Activated T-helper 1 cell treated with anti-CD3 and anti-CD28 coated beads, Interleukin-2, amount 50 U/mL, for 16 hours (primary cell): ENCODE data around the gene ARHGAP45.
"Not testable (repeated sequence)": the region's sequence is repeated elsewhere in the genome, so short reads cannot be mapped to it uniquely, and the experiment has no call there.

Experiments used
- DNase-seq, 2 donors: peaks; one replicate each; pipeline ENCODE4 v3.0.0-alpha.2; 2020; ENCODE audit warnings: low read depth in 1 of 2, low spot score in 1 of 2

The ARHGAP45 gene

DNA sequence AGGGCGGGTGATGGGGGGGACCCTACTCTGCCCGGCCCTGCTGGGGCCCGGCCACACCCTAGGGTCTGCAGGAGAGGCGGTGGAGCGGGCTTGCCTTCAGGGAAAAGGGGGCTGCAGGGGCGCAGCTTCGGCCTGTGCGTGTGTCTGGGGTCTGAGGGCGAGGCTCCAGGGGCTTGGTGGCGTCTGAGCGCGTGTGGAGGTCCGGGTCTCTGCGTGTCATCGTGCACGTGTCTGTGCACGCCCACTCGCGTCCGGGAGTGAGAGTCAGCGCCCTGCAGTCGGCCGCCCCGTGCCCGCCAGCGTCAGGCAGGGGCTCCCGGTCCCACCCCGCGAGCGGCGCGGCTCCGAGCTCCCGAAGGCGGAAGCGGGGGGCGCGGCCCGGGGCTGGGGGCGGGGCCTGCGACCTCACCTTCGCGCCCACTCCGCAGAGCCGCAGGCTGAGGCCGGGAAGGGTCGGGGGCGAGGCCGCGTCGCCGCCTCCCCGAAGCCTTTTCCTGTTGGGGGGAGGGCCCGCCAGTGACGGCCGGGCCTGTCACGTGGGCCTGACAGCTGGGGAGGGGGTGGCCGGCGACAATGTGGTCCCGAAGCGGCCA is at the start of gene ARHGAP45:
Gene ARHGAP45, plus strand, starts transcription at position 420 of the 593 bp plus-strand sequence. CDS start 239 bp downstream, outside the sequence.
- peak; percentile 55 to 73 for DNase-seq

DNA sequence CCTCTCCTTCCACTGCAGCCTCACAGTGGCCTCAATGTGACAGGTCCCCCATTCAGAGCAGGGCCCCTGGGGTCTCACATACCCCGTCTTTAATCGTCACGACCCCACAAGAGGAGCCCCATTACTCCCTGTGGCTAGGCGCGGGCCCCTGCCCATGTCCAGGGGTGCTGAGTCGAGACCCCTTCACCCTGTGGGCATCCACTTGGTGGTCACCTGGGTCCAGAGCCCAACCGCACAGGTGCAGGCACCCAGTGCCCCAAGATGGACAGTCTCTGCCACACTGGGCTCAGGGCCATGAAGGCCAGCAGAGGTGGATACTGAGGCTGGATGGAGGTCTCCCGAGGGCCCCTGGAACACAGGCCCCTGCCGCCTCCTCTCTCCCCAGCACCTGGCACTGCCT is 49.1 kb upstream of the ARHGAP45 start:
- no peak for DNase-seq

- no peak for DNase-seq
These were observed 48.6 kb upstream of the ARHGAP45 start for GRCh38 chr19:1018393-1018792.

GRCh38 chr19:1018932-1019615 is 47.9 kb upstream of the ARHGAP45 start:
- no peak for DNase-seq

- no peak for DNase-seq
These were observed 47.4 kb upstream of the ARHGAP45 start for GRCh38 chr19:1019616-1019961.

- DNase-seq: no peak
These were observed 46.7 kb upstream of the ARHGAP45 start for GRCh38 chr19:1019980-1020867.

DNA sequence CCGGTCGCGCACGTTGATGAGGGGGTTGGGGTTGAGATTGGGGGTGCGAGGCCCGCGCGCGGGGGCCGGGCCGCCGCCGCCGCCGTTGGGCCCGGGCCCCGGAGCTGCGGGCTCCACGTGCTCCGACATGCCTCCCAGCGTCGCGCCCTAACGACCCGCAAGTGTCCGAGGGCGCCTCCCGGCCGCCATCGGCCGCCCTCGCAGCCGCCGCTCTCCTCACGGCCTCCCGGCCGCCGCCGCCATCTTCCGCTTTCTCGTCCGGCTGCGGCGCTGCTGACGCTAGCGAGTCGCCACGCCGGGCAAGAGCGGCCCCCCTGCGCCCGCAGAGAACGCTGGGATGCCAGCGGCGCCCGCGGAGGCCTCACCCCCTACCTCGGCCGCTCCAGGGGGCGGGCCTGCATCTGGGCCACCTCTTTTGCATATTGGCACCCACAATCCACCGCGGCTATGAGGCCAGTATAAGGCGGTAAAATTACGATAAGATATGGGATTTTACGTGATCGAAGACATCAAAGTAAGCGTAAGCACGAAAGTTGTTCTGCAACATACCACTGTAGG is 46.0 kb upstream of the ARHGAP45 start, which contains the start of gene TMEM259:
Gene TMEM259, minus strand, starts transcription at position 256 of the 558 bp plus-strand sequence. Its CDS starts 127 bp downstream, at position 129.
- peak; percentile 95 to 97 for DNase-seq

GRCh38 chr19:1023883-1024188 is 43.1 kb upstream of the ARHGAP45 start:
- not testable (repeated sequence) for DNase-seq

DNA sequence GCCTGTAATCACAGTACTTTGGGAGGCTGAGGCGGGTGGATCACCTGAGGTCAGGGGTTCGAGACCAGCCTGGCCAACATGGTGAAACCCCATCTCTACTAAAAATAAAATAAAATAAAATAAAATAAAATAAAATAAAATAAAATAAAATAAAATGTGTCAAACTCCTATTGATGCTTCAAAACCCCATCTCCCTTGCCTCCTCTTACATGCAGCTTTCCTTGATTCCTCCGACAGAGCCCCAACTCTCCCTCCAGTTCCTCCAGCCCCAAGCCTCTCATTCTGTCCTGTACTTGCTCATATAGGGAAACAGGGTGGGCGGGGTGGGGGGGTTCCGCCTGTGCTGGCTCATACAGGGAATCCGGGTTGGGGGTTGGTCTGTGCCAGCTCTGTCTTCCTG is 41.9 kb upstream of the ARHGAP45 start:
- DNase-seq: not testable (repeated sequence)

DNA sequence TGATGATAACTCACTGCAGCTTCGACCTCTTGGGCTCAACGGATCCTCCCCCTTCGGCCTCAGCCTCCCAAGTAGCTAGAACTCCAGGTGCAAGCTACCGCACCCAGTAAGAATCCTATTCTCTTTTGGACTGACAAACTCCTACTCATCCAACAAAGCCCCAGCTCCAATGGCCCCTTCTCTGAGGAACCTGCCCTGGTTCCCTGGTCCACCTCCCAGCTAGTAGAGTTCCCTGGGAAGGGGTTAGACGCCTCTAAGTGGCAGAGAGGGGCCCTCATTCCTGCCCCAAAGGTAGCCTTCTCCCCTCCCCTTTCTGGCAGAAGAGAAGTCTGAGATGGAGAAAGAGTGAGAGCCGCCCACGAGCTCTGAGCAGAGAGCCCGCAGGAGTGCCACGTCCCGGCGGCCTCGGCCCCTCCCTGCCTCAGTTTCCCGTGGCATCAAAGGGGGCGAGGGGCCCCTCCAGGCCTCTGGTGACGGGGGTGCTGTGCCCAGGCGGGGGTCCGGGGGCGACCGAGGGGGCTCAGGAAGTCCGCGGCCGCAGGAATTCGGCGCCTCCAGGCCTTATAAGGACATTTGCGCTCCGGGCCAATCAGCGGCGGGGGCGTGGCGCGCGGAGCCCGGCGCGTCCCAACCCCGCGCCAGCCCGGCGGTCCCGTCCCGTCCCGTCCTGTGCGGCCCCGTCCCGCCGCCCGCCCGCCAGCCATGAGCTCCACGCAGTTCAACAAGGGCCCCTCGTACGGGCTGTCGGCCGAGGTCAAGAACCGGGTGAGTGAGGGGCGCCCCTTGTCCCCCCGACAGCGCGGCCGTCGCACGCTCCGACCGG is 40.8 kb upstream of the ARHGAP45 start, which contains the start of gene CNN2:
Gene CNN2, plus strand, starts transcription at position 649 of the 823 bp plus-strand sequence. Its CDS starts 54 bp downstream, at position 703.
- peak in 1 of 2 donors; percentile 53 for DNase-seq

GRCh38 chr19:1026783-1027649 is 40.0 kb upstream of the ARHGAP45 start:
- DNase-seq: no peak

DNA sequence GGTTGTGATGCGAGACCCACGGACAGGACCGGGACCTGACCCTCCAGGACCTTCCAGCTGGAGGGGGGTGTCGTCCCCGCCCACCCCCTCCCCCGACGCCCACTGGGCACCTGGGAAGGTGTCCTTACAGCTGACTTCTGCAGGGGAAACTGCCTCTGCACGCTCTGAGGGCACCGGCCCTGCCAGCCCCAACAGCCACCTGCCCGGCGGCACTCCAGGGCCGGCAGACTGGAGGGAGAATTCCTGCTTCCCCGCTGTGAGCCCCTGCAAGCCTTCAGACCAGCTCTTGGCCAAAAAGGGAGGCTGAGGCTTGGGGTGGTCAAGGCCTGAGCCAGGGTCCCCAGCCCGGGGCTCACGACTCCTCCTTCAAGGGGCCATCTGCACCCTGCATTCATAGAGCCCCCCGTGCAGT is 39.3 kb upstream of the ARHGAP45 start:
- no peak for DNase-seq

DNA sequence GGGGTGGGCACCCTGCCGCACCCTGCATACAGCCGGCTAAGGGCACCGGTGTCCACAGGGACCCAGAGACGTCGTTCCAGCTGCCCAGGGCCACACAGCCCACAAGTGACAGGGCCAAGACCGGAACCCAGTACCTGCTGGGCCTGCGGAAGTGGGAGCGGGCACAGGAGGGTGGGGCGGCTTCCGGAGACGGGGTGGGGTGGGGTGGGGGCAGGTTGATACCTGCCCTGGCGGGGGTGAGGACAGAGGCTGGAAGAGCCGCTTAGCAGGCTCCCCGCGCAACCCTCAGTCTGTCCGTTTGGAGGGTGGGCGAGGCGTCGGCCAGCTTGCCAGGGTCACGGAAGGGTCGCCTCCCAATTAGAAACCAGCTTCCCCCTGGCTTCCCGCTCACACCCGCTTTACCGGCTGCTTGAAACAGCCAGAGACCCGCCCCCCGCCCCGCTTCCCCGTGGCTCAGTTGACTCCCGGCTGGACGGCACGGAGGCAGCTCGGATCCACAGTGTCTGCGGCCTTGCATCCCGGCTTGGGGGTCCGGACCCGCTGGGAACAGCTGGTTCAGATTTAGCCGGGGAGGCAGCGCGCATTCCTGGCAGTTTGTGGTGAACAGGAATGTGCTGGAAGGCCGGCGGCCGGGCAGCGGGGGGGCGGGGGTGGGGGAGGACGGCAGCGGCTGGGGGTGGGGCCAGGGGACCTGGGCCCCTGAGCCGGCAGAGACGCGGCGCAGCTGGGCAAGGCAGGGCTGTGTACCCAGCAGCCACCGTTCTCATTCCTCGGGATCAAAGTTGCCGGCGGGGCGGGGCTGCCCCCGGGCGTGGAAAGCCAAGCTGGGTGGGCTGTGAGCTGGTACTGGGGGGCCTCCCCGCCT is 38.7 kb upstream of the ARHGAP45 start:
- peak in 1 of 2 donors; percentile 39 for DNase-seq

GRCh38 chr19:1032264-1032867 is 34.6 kb upstream of the ARHGAP45 start:
- no peak for DNase-seq

- DNase-seq: no peak
These were observed 30.9 kb upstream of the ARHGAP45 start for GRCh38 chr19:1035998-1036621.

DNA sequence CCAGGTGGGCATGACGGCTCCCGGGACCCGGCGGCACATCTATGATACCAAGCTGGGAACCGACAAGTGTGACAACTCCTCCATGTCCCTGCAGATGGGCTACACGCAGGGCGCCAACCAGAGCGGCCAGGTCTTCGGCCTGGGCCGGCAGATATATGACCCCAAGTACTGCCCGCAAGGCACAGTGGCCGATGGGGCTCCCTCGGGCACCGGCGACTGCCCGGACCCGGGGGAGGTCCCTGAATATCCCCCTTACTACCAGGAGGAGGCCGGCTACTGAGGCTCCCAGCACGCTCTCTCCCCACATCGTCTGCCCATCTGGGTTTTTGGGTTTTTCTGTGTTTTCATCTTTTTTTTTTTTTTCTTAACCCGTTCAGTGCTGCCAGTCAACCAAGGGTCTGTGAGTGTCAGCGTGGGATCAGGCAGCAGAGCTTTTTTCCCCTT is 29.3 kb upstream of the ARHGAP45 start:
- DNase-seq: no peak

GRCh38 chr19:1038978-1039645 is 27.9 kb upstream of the ARHGAP45 start:
- DNase-seq: no peak
